ENCODE results near the gene BUD31.

DNA sequence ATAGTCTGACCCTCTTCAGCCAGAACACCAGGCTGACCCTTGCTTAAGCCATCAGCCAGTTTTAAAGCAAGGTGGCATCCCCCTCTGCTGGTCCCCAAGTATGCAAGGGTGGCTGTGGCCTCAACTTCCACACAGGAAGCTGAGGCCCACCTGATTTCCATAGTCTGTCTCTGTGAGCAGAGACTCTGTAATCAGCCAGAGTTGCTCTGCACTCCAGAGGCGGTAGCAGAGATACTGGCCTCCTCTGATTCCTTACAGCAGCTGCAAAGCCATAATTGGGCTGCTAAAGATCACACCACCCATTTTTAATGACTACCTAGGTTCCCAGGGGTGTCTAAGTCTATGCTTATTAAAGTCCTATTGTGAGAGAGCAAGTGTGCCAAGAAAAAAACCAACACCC, 2.2 kb upstream of the BUD31 start:
- TF ChIP-seq, protein P1, sequence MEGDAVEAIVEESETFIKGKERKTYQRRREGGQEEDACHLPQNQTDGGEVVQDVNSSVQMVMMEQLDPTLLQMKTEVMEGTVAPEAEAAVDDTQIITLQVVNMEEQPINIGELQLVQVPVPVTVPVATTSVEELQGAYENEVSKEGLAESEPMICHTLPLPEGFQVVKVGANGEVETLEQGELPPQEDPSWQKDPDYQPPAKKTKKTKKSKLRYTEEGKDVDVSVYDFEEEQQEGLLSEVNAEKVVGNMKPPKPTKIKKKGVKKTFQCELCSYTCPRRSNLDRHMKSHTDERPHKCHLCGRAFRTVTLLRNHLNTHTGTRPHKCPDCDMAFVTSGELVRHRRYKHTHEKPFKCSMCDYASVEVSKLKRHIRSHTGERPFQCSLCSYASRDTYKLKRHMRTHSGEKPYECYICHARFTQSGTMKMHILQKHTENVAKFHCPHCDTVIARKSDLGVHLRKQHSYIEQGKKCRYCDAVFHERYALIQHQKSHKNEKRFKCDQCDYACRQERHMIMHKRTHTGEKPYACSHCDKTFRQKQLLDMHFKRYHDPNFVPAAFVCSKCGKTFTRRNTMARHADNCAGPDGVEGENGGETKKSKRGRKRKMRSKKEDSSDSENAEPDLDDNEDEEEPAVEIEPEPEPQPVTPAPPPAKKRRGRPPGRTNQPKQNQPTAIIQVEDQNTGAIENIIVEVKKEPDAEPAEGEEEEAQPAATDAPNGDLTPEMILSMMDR (IDR thresholded peaks at IDR 0.05) = no peak
- TF ChIP-seq POLR2A (IDR thresholded peaks at IDR 0.05) = no peak

Measured in Peyer's patch (tissue), 4 donors.